HepG2 (cell line): ENCODE data around the gene CCDC170. TPM values are rescaled to one million over a fixed set of nuclear protein-coding genes. Genes with fewer than 3 reads are reported as not detected.

Experiments used
- GABPB1 ChIP-seq: IDR thresholded peaks from 2 replicates; pipeline ENCODE4 v1.6.1; 2016; ENCODE audit warnings: mild to moderate bottlenecking, missing genetic modification reagents, moderate library complexity, missing compliant biosample characterization
- HOXD1 ChIP-seq: sonication (generic); formaldehyde crosslinking; IDR thresholded peaks from 2 replicates; pipeline ENCODE4 v1.5.0; 2020; ENCODE audit warnings: missing genetic modification reagents
- KDM3A ChIP-seq: IDR thresholded peaks from 2 replicates; pipeline ENCODE4 v1.6.1; 2018; ENCODE audit warnings: low read depth, missing compliant biosample characterization
- MAFF ChIP-seq: IDR thresholded peaks from 2 replicates; pipeline ENCODE4 v1.6.1; 2011; ENCODE audit warnings: low read depth, low read length, improper control_type of control experiment
- RXRA ChIP-seq: sonication (generic); formaldehyde crosslinking; IDR thresholded peaks from 2 replicates; pipeline ENCODE4 v1.5.1; 2020; ENCODE audit warnings: missing genetic modification reagents
- SNAI1 ChIP-seq: sonication (generic); formaldehyde crosslinking; IDR thresholded peaks from 2 replicates; pipeline ENCODE4 v1.5.0; 2020; ENCODE audit warnings: mild to moderate bottlenecking, missing genetic modification reagents, borderline replicate concordance
- SRSF4 ChIP-seq: fragments of 200-400 bp; formaldehyde crosslinking; IDR thresholded peaks from one replicate; pipeline ENCODE4 v1.6.1; 2018; ENCODE audit warnings: mild to moderate bottlenecking, low read depth, low read length, moderate library complexity; ENCODE audit not compliant: poor library complexity, severe bottlenecking
- TBP ChIP-seq: sonication (generic); formaldehyde crosslinking; IDR thresholded peaks from 2 replicates; pipeline ENCODE4 v1.5.0; 2020; ENCODE audit warnings: missing genetic modification reagents
- ZNF12 ChIP-seq: sonication (generic); formaldehyde crosslinking; IDR thresholded peaks from 2 replicates; pipeline ENCODE4 v1.5.0; 2020; ENCODE audit warnings: missing genetic modification reagents
- ZNF224 ChIP-seq: sonication (generic); formaldehyde crosslinking; IDR thresholded peaks from 2 replicates; pipeline ENCODE4 v1.5.0; 2020; ENCODE audit warnings: mild to moderate bottlenecking, missing genetic modification reagents
- ZNF605 ChIP-seq: sonication (generic); formaldehyde crosslinking; IDR thresholded peaks from 2 replicates; pipeline ENCODE4 v1.8.0; 2022; ENCODE audit warnings: mild to moderate bottlenecking, missing genetic modification reagents
- ZNF746 ChIP-seq: sonication (generic); formaldehyde crosslinking; IDR thresholded peaks from 2 replicates; pipeline ENCODE4 v1.8.0; 2022; ENCODE audit warnings: mild to moderate bottlenecking, missing genetic modification reagents
- polyA plus RNA-seq, 8 experiments: library from polyadenylated mRNA; depleted of rRNA in 3 of 8; stranded (reverse) in 7 of 8; unstranded in 1 of 8; fragments of >200 nt; fragmentation: Illumina TruSeq in 4 of 8; extraction: Trizol in 4 of 8; gene quantifications; 2 replicates each; pipeline versions ENCODE4 v1.2.1 to v1.2.3, GENCODE V29; 2011 to 2016; ENCODE audit warnings: low read depth in 4 of 8, missing spikeins in 1 of 8, mixed read lengths in 1 of 8; ENCODE audit not compliant: insufficient read depth in 1 of 8
- total RNA-seq, 5 experiments: library from RNA; depleted of rRNA; stranded (reverse); fragments of >200 nt; fragmentation: Illumina TruSeq; extraction: Trizol; gene quantifications; 2 replicates each; pipeline ENCODE4 v1.2.3, GENCODE V29; 2016; ENCODE audit warnings: low read depth in 1 of 5
- TF ChIP-seq, protein P1 (sequence below): sonication (generic); formaldehyde crosslinking; IDR thresholded peaks from 2 replicates; pipeline ENCODE4 v1.4.0; 2020; ENCODE audit warnings: missing genetic modification reagents
- TF ChIP-seq, protein P2 (sequence below): sonication (generic); formaldehyde crosslinking; IDR thresholded peaks from 2 replicates; pipeline ENCODE4 v1.4.0; 2020; ENCODE audit warnings: missing genetic modification reagents, mild to moderate bottlenecking, borderline replicate concordance
- TF ChIP-seq, protein P3 (sequence below): sonication (generic); formaldehyde crosslinking; conservative IDR thresholded peaks from 2 replicates; pipeline ENCODE4 v1.8.0; 2022; ENCODE audit warnings: mild to moderate bottlenecking, moderate library complexity, missing genetic modification reagents
- TF ChIP-seq, protein P4 (sequence below): sonication (generic); formaldehyde crosslinking; IDR thresholded peaks from 2 replicates; pipeline ENCODE4 v1.9.0; 2021; ENCODE audit warnings: missing genetic modification reagents, mild to moderate bottlenecking, borderline replicate concordance
- TF ChIP-seq, protein P5 (sequence below): IDR thresholded peaks from 2 replicates; pipeline ENCODE4 v1.6.1; 2018; ENCODE audit warnings: missing genetic modification reagents, mild to moderate bottlenecking, missing compliant biosample characterization
- TF ChIP-seq, protein P6 (sequence below): sonication (generic); formaldehyde crosslinking; IDR thresholded peaks from 2 replicates; pipeline ENCODE4 v1.8.0; 2022; ENCODE audit warnings: mild to moderate bottlenecking, missing genetic modification reagents, moderate library complexity

The CCDC170 gene
- total and polyA plus RNA-seq, 2 of the 13 experiments (the other 11 are each of a cell fraction or from before 2014, with no cell fraction given) = 0.90 to 5.1 TPM

DNA sequence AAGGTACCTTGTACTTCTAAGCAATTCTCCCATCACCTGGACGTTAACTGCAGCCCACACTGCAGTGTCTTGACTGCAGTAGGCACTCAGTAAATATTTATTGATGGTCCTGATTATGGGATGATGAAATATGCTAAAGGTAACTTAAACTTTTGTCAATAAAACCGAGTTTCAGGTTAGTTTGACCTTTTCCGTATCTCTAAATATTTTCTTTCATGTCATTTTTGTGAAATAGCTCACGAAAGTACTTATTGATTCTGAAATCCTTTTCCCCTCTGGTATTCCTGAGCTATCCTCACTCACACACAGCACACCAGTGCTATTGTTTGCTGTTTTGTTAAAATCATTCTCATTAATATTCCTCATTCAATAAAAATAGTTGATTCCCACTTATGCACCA lies 164.3 kb downstream of the CCDC170 start (continued):
- TF ChIP-seq, protein P1, sequence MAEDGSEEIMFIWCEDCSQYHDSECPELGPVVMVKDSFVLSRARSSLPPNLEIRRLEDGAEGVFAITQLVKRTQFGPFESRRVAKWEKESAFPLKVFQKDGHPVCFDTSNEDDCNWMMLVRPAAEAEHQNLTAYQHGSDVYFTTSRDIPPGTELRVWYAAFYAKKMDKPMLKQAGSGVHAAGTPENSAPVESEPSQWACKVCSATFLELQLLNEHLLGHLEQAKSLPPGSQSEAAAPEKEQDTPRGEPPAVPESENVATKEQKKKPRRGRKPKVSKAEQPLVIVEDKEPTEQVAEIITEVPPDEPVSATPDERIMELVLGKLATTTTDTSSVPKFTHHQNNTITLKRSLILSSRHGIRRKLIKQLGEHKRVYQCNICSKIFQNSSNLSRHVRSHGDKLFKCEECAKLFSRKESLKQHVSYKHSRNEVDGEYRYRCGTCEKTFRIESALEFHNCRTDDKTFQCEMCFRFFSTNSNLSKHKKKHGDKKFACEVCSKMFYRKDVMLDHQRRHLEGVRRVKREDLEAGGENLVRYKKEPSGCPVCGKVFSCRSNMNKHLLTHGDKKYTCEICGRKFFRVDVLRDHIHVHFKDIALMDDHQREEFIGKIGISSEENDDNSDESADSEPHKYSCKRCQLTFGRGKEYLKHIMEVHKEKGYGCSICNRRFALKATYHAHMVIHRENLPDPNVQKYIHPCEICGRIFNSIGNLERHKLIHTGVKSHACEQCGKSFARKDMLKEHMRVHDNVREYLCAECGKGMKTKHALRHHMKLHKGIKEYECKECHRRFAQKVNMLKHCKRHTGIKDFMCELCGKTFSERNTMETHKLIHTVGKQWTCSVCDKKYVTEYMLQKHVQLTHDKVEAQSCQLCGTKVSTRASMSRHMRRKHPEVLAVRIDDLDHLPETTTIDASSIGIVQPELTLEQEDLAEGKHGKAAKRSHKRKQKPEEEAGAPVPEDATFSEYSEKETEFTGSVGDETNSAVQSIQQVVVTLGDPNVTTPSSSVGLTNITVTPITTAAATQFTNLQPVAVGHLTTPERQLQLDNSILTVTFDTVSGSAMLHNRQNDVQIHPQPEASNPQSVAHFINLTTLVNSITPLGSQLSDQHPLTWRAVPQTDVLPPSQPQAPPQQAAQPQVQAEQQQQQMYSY (CRISPR knock-in tag) = no peak
- TF ChIP-seq ZNF746 (CRISPR knock-in tag) (no peak), ZNF12 (CRISPR knock-in tag) (peak; percentile 58), RXRA (peak; percentile 55; the same call in 1 of the 2 replicates), GABPB1 (CRISPR knock-in tag) (no peak), MAFF (no peak), HOXD1 (CRISPR knock-in tag) (0 out of 2 replicates have a peak, but pooled peaks have one; percentile 37), SNAI1 (no peak), TBP (CRISPR knock-in tag) (no peak), ZNF605 (CRISPR knock-in tag) (no peak), ZNF224 (CRISPR knock-in tag) (no peak), KDM3A (CRISPR knock-in tag) (peak; percentile 87; the same call in 1 of the 2 replicates), SRSF4 (no peak)
- TF ChIP-seq, protein P2, sequence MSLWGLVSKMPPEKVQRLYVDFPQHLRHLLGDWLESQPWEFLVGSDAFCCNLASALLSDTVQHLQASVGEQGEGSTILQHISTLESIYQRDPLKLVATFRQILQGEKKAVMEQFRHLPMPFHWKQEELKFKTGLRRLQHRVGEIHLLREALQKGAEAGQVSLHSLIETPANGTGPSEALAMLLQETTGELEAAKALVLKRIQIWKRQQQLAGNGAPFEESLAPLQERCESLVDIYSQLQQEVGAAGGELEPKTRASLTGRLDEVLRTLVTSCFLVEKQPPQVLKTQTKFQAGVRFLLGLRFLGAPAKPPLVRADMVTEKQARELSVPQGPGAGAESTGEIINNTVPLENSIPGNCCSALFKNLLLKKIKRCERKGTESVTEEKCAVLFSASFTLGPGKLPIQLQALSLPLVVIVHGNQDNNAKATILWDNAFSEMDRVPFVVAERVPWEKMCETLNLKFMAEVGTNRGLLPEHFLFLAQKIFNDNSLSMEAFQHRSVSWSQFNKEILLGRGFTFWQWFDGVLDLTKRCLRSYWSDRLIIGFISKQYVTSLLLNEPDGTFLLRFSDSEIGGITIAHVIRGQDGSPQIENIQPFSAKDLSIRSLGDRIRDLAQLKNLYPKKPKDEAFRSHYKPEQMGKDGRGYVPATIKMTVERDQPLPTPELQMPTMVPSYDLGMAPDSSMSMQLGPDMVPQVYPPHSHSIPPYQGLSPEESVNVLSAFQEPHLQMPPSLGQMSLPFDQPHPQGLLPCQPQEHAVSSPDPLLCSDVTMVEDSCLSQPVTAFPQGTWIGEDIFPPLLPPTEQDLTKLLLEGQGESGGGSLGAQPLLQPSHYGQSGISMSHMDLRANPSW = peak; percentile 75
- TF ChIP-seq, protein P3, sequence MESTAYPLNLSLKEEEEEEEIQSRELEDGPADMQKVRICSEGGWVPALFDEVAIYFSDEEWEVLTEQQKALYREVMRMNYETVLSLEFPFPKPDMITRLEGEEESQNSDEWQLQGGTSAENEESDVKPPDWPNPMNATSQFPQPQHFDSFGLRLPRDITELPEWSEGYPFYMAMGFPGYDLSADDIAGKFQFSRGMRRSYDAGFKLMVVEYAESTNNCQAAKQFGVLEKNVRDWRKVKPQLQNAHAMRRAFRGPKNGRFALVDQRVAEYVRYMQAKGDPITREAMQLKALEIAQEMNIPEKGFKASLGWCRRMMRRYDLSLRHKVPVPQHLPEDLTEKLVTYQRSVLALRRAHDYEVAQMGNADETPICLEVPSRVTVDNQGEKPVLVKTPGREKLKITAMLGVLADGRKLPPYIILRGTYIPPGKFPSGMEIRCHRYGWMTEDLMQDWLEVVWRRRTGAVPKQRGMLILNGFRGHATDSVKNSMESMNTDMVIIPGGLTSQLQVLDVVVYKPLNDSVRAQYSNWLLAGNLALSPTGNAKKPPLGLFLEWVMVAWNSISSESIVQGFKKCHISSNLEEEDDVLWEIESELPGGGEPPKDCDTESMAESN (CRISPR knock-in tag) = peak; percentile 60; the same call in 1 of the 2 replicates
- TF ChIP-seq, protein P4, sequence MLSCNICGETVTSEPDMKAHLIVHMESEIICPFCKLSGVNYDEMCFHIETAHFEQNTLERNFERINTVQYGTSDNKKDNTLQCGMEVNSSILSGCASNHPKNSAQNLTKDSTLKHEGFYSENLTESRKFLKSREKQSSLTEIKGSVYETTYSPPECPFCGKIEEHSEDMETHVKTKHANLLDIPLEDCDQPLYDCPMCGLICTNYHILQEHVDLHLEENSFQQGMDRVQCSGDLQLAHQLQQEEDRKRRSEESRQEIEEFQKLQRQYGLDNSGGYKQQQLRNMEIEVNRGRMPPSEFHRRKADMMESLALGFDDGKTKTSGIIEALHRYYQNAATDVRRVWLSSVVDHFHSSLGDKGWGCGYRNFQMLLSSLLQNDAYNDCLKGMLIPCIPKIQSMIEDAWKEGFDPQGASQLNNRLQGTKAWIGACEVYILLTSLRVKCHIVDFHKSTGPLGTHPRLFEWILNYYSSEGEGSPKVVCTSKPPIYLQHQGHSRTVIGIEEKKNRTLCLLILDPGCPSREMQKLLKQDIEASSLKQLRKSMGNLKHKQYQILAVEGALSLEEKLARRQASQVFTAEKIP = no peak
- TF ChIP-seq, protein P5, sequence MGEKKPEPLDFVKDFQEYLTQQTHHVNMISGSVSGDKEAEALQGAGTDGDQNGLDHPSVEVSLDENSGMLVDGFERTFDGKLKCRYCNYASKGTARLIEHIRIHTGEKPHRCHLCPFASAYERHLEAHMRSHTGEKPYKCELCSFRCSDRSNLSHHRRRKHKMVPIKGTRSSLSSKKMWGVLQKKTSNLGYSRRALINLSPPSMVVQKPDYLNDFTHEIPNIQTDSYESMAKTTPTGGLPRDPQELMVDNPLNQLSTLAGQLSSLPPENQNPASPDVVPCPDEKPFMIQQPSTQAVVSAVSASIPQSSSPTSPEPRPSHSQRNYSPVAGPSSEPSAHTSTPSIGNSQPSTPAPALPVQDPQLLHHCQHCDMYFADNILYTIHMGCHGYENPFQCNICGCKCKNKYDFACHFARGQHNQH = peak; percentile 94
- TF ChIP-seq, protein P6, sequence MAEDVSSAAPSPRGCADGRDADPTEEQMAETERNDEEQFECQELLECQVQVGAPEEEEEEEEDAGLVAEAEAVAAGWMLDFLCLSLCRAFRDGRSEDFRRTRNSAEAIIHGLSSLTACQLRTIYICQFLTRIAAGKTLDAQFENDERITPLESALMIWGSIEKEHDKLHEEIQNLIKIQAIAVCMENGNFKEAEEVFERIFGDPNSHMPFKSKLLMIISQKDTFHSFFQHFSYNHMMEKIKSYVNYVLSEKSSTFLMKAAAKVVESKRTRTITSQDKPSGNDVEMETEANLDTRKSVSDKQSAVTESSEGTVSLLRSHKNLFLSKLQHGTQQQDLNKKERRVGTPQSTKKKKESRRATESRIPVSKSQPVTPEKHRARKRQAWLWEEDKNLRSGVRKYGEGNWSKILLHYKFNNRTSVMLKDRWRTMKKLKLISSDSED (CRISPR knock-in tag) = no peak
